GM18909 (cell line): Measurements from ENCODE around the gene NAGLU.
"Not testable (repeated sequence)": the region's sequence is repeated elsewhere in the genome, so short reads cannot be mapped to it uniquely, and the experiment has no call there.

Source experiments
- ATAC-seq: cut with Tn5 transposase; IDR thresholded peaks from one replicate; pipeline ENCODE4 v1.9.1; 2021; ENCODE audit warnings: mild to moderate bottlenecking; ENCODE audit not compliant: unreplicated experiment, poor library complexity

NAGLU gene

DNA sequence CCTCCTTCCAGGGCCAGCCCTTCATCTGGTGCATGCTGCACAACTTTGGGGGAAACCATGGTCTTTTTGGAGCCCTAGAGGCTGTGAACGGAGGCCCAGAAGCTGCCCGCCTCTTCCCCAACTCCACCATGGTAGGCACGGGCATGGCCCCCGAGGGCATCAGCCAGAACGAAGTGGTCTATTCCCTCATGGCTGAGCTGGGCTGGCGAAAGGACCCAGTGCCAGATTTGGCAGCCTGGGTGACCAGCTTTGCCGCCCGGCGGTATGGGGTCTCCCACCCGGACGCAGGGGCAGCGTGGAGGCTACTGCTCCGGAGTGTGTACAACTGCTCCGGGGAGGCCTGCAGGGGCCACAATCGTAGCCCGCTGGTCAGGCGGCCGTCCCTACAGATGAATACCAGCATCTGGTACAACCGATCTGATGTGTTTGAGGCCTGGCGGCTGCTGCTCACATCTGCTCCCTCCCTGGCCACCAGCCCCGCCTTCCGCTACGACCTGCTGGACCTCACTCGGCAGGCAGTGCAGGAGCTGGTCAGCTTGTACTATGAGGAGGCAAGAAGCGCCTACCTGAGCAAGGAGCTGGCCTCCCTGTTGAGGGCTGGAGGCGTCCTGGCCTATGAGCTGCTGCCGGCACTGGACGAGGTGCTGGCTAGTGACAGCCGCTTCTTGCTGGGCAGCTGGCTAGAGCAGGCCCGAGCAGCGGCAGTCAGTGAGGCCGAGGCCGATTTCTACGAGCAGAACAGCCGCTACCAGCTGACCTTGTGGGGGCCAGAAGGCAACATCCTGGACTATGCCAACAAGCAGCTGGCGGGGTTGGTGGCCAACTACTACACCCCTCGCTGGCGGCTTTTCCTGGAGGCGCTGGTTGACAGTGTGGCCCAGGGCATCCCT, 7.4 kb downstream of the NAGLU start:
- no peak for ATAC-seq

- no peak for ATAC-seq
Measured at GRCh38 chr17:42544874-42545283, 8.8 kb downstream of the NAGLU start.

GRCh38 chr17:42545755-42546505, 9.9 kb downstream of the NAGLU start:
- not testable (repeated sequence) for ATAC-seq

DNA sequence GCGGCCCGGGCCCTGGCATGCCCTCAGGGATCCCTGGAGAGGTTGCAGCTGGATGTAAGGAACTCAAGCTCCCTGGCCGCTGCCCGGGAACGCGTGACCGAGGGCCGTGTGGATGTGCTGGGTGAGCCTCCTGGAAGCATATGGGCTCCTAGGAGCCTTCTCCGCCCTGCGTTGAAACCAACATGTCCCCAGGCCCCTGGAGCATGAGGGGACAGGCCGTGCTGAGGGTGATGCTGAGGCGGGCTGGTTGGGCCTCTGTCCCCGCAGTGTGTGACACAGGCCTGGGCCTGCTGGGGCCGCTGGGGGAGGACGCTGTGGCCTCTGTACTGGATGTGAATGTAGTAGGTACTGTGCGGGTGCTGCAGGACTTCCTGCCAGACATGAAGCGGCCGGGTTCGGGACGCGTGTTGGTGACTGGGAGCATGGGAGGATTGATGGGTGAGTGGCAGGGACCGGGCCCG, 11.0 kb downstream of the NAGLU start:
- no peak for ATAC-seq

- ATAC-seq = no peak
Measured at GRCh38 chr17:42547698-42548069, 11.6 kb downstream of the NAGLU start.

- ATAC-seq = peak; percentile 62
Measured at GRCh38 chr17:42548070-42548837, 12.2 kb downstream of the NAGLU start.

GRCh38 chr17:42548993-42549755, 13.1 kb downstream of the NAGLU start:
- ATAC-seq = no peak

DNA sequence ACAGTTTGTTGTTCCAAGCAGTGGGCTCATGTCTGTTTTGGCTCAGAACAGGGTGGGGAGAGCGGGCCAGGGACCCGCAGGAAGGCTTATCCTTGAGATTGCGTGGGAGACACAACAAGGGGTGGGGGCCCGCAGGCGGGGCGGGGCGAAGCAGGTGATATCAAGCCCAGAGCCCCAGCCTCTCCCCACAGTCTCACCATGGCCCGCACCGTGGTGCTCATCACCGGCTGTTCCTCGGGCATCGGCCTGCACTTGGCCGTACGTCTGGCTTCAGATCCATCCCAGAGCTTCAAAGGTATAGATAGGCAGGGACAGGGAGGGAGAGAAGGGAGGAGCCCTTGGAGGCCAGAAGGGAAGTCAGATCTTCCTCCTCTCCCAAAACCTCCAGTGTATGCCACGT, 16.7 kb downstream of the NAGLU start, which contains the start of gene HSD17B1:
TSS of gene HSD17B1 (plus strand) at position 188 of the 400 bp plus-strand sequence. CDS start at position 199, 11 bp downstream.
- ATAC-seq = not testable (repeated sequence)

- no peak for ATAC-seq
Measured at GRCh38 chr17:42553161-42553818, 17.2 kb downstream of the NAGLU start.

DNA sequence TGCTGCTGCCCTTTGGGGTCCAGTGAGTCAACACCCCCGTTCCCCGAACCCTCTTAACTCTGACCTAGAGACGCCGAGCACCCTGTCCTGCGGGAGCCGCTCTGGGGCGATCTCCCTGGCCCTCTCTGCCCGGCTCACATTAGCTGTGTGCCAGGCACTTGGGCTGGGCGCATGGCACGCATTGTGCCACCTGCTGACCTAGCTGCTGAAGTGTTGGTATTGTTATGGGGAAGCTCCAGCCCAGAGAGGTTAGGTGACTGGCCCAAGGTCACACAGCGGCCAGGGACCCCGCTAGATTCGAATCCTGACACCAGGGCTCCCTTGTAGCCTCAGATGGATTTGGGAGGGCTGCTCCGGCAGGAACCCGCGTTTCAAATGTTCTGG, 17.8 kb downstream of the NAGLU start:
- no peak for ATAC-seq

- peak; percentile 80 for ATAC-seq
Measured at GRCh38 chr17:42554250-42555121, 18.4 kb downstream of the NAGLU start.

- no peak for ATAC-seq
Measured at GRCh38 chr17:42555122-42555622, 19.1 kb downstream of the NAGLU start.

DNA sequence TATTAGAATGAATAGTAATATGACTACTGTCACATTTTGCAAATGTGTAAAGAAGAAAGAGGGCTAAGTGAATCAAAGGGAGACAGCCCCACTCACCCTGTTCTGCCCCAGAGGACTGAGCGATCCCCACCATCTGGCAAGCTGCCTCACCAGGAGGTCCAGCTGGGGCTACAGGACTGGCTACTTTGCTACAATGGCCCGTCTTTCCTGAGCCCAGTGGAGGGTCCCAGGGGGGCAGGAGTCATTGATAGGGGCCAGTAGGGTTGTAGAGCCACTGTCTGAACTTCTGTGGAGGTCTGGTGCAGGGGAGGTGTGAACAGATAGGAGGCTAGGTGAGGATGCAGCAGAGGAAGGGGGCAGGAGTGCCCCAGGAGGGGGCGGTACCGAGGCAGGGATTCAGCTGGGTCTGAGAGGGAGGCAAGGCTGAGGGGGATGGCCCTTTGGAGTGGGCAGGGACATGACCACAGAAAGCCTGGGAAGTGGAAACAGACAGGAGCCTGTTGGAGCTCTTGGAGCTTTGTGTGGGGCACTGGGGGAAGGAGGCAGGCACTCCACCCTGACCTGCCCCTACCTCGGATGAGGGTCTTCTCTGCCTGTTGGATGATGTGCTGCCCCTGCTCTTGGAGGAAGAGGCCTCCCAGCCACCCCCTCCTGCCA, 20.0 kb downstream of the NAGLU start:
- not testable (repeated sequence) for ATAC-seq

DNA sequence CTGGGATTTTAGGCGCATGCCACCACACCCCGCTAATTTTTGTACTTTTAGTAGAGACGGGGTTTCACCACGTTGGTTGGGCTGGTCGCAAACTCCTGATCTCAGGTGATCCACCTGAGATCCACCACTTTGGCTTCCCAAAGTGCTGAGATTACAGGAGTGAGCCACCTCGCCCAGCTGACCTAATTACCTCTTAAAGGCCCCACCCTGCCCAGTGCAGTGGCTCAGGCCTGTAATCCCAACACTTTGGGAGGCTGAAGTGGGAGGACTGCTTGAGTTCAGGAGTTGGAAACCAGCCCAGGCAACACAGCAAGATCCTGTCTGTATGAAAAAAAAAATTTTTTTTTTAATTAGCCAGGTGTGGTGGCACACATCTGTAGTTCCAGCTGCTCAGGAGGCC, 23.0 kb downstream of the NAGLU start:
- no peak for ATAC-seq

DNA sequence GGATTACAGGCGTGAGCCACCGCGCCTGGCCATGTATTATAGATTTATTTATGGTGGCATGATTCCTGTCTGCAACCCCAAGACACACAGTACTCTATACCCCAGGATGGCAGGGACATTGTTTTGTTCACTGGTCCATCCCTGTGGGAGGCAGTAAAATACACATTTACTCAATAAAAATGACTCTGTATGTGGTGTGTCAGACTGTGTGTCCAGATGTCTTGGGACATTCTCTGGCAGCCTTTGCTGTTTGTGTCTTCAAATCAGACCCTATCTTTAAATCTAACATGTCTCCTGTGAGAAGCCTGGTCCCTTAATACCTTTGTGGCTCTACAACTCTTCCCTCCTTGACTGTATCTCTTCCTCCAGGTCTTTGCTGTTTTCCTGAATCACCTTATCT, 24.2 kb downstream of the NAGLU start:
- ATAC-seq = no peak

GRCh38 chr17:42561897-42562387, 25.9 kb downstream of the NAGLU start, which contains the start of gene COASY:
COASY (plus strand) TSS chr17:42562148; CDS start chr17:42562623, 475 bp downstream.
- ATAC-seq = no peak

- no peak for ATAC-seq
Measured at GRCh38 chr17:42562388-42563142, 26.5 kb downstream of the NAGLU start.
